A673 (cell line): ENCODE data around the gene JHY.

Source experiments
- EZH2 ChIP-seq: fragments of 200-600 bp; sonication (generic); IDR thresholded peaks from 2 replicates; pipeline ENCODE4 v1.6.1; 2017; ENCODE audit warnings: borderline replicate concordance, low read depth, mild to moderate bottlenecking, mixed read lengths, antibody characterized with exemption, low read length; ENCODE audit not compliant: poor library complexity, severe bottlenecking
- TF ChIP-seq, protein P1 (sequence below): fragments of 300-800, 200-600 bp; sonication (generic); conservative IDR thresholded peaks from 2 replicates; pipeline ENCODE4 v1.5.1; 2017; ENCODE audit warnings: low read depth, mild to moderate bottlenecking, antibody characterized with exemption, low read length, moderate library complexity, mixed read lengths

DNA sequence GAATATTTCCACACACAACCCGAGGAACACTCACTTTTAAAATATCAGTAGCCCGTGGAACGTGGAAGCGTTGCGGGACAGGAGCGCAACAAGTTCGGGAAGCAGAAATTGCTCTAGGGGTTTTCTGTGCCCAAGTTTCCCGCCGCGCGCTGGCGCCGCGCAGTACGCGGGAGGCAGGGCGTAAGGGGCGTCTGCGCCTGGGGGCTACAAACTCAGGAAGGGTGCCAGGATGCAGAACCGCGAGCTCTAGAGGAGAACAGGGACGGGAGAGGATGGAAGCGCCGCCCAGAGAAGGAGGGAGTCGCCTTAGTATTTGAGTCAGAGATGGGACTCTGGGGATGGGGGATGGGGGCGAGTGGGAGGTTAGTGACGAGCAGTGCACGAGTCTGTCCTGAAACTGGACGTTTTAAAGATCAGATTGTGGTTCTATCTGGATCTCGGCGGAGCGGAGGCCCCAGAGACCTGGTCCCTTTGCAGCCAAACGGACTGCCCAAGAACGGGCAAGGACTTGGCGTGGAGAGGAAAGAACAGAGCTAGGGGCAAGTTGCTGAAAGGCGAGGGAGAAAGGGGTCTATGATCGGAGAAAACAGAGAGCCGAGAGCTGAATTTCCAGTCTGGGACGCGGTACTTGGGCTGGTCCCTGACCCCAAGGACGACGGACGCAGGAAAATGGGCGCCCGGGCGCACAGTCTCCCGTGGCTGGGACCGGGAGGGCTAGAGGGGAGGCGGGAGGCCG lies 94.3 kb downstream of the JHY start:
- TF ChIP-seq, protein P1, sequence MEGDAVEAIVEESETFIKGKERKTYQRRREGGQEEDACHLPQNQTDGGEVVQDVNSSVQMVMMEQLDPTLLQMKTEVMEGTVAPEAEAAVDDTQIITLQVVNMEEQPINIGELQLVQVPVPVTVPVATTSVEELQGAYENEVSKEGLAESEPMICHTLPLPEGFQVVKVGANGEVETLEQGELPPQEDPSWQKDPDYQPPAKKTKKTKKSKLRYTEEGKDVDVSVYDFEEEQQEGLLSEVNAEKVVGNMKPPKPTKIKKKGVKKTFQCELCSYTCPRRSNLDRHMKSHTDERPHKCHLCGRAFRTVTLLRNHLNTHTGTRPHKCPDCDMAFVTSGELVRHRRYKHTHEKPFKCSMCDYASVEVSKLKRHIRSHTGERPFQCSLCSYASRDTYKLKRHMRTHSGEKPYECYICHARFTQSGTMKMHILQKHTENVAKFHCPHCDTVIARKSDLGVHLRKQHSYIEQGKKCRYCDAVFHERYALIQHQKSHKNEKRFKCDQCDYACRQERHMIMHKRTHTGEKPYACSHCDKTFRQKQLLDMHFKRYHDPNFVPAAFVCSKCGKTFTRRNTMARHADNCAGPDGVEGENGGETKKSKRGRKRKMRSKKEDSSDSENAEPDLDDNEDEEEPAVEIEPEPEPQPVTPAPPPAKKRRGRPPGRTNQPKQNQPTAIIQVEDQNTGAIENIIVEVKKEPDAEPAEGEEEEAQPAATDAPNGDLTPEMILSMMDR = no peak
- TF ChIP-seq EZH2 = peak; percentile 95
